CD4-positive, alpha-beta T cell treated with Interleukin-15 for 1 hour (primary cell): Measurements from ENCODE around the gene RNU7-1.

Experiments used
- DNase-seq: peaks from one replicate; pipeline ENCODE4 v3.0.0-alpha.2; 2020

The RNU7-1 gene

GRCh38 chr12:6966351-6966750 is 22.7 kb downstream of the RNU7-1 start:
- no peak for DNase-seq

GRCh38 chr12:6967651-6968100 is 24.1 kb downstream of the RNU7-1 start:
- DNase-seq = no peak

- DNase-seq = no peak
Measured at GRCh38 chr12:6968426-6968825, 24.8 kb downstream of the RNU7-1 start.

- DNase-seq = no peak
Measured at GRCh38 chr12:6970096-6970527, 26.5 kb downstream of the RNU7-1 start.

- no peak for DNase-seq
Measured at GRCh38 chr12:6974180-6974579, 30.6 kb downstream of the RNU7-1 start.

GRCh38 chr12:6975297-6976032 is 31.8 kb downstream of the RNU7-1 start:
- no peak for DNase-seq

GRCh38 chr12:6977653-6978052 is 34.0 kb downstream of the RNU7-1 start:
- no peak for DNase-seq

- no peak for DNase-seq
Measured at GRCh38 chr12:6978188-6978587, 34.6 kb downstream of the RNU7-1 start.

GRCh38 chr12:6978611-6979011 is 35.0 kb downstream of the RNU7-1 start:
- DNase-seq = no peak

GRCh38 chr12:6979021-6979420 is 35.4 kb downstream of the RNU7-1 start:
- no peak for DNase-seq

GRCh38 chr12:6979453-6979852 is 35.8 kb downstream of the RNU7-1 start:
- DNase-seq = no peak

GRCh38 chr12:6980075-6980474 is 36.5 kb downstream of the RNU7-1 start:
- no peak for DNase-seq

- DNase-seq = no peak
Measured at GRCh38 chr12:6980740-6981139, 37.1 kb downstream of the RNU7-1 start.

GRCh38 chr12:6981152-6982052 is 37.8 kb downstream of the RNU7-1 start:
- DNase-seq = no peak

- DNase-seq = no peak
Measured at GRCh38 chr12:6982532-6982931, 38.9 kb downstream of the RNU7-1 start.

GRCh38 chr12:6987956-6988553 is 44.4 kb downstream of the RNU7-1 start:
- DNase-seq = no peak
